Measurements from ENCODE around the gene RAP1GAP2. TPM values are rescaled to one million over a fixed set of nuclear protein-coding genes. Genes with fewer than 3 reads are reported as not detected.

RAP1GAP2 gene
- polyA plus RNA-seq, 3 donors, result 1.5 to 48.4 (median 6.1) TPM

GRCh38 chr17:2925011-2925410 lies 128.8 kb downstream of the RAP1GAP2 start:
- Mint-ChIP-seq H3K36me3 (peaks cover 35 to 75% of the 10 kb centered on the region in 2 donors), H3K27ac (peak overlapping the region in 3 of 7 donors; percentile 33 to 82 (median 78)), H3K4me1 (peaks cover 31% of the 10 kb centered on the region), H3K9me3 (peaks cover 0 to 4% (median 0%) of the 10 kb centered on the region in 7 donors), H3K4me3 (peak overlapping the region in 1 of 2 donors; percentile 21), H3K27me3 (ENCODE audit: low read depth in 3 of 3) (peaks cover 0 to 1% (median 0%) of the 10 kb centered on the region in 3 donors)
- Histone ChIP-seq H3K27me3 (ENCODE audit: control insufficient read depth in 2 of 2, insufficient read depth in 2 of 2, low read length in 2 of 2) (no peaks in the 10 kb centered on the region), H3K9ac (ENCODE audit: insufficient read depth, low read length, poor library complexity, severe bottlenecking) (no peak overlapping the region), H3K4me1 (ENCODE audit: control insufficient read depth in 1 of 2, insufficient read depth in 2 of 2, low read length in 2 of 2) (no peaks in the 10 kb centered on the region), H3K79me2 (ENCODE audit: insufficient read depth, low read length) (peaks cover 39% of the 10 kb centered on the region), H2AFZ (ENCODE audit: insufficient read depth, low read depth, low read length, poor library complexity, severe bottlenecking) (no peak overlapping the region), H3K4me2 (replicated peaks; ENCODE audit: extremely low read depth, low read length, poor library complexity, severe bottlenecking) (no peak overlapping the region), H3K27ac (ENCODE audit: low read depth in 1 of 2, low read length in 2 of 2) (peak overlapping the region in 1 of 2 donors; percentile 44), H3K36me3 (replicated peaks in 1 of 2; ENCODE audit: control insufficient read depth in 1 of 2, insufficient read depth in 2 of 2, low read length in 2 of 2) (peaks cover 16 to 62% of the 10 kb centered on the region in 2 donors), H4K20me1 (ENCODE audit: insufficient read depth, low read length) (peaks cover 100% of the 10 kb centered on the region), H3K9me3 (replicated peaks in 1 of 2; ENCODE audit: control insufficient read depth in 1 of 2, insufficient read depth in 1 of 2, low read length in 2 of 2) (no peaks in the 10 kb centered on the region), H3K4me3 (replicated peaks in 1 of 3; ENCODE audit: low read depth in 2 of 3, low read length in 3 of 3) (no peak overlapping the region)
- no peak for TF ChIP-seq CTCF (IDR thresholded peaks at IDR 0.05)
- WGBS (ENCODE audit: insufficient coverage), result 63% methylated on average over 3 of the region's 8 CpGs
- intact Hi-C loops (cut with micrococcal nuclease), result loop anchor here (5.0 to 10.0 kb wide), 2 partner anchors 98 to 140 kb away; no protein-coding TSS in a partner anchor
- DNase-seq, result no peak

GRCh38 chr17:2926019-2926650 lies 129.9 kb downstream of the RAP1GAP2 start:
- Histone ChIP-seq H3K27me3 (ENCODE audit: control insufficient read depth in 2 of 2, insufficient read depth in 2 of 2, low read length in 2 of 2) (no peaks in the 10 kb centered on the region), H2AFZ (ENCODE audit: insufficient read depth, low read depth, low read length, poor library complexity, severe bottlenecking) (no peak overlapping the region), H3K27ac (ENCODE audit: low read depth in 1 of 2, low read length in 2 of 2) (no peak overlapping the region), H3K9ac (ENCODE audit: insufficient read depth, low read length, poor library complexity, severe bottlenecking) (no peak overlapping the region), H3K36me3 (replicated peaks in 1 of 2; ENCODE audit: control insufficient read depth in 1 of 2, insufficient read depth in 2 of 2, low read length in 2 of 2) (peaks cover 10 to 57% of the 10 kb centered on the region in 2 donors), H3K9me3 (replicated peaks in 1 of 2; ENCODE audit: control insufficient read depth in 1 of 2, insufficient read depth in 1 of 2, low read length in 2 of 2) (no peaks in the 10 kb centered on the region), H3K4me3 (replicated peaks in 1 of 3; ENCODE audit: low read depth in 2 of 3, low read length in 3 of 3) (no peak overlapping the region), H3K79me2 (ENCODE audit: insufficient read depth, low read length) (peaks cover 28% of the 10 kb centered on the region), H4K20me1 (ENCODE audit: insufficient read depth, low read length) (peaks cover 100% of the 10 kb centered on the region), H3K4me1 (ENCODE audit: control insufficient read depth in 1 of 2, insufficient read depth in 2 of 2, low read length in 2 of 2) (peaks cover 0 to 4% of the 10 kb centered on the region in 2 donors), H3K4me2 (replicated peaks; ENCODE audit: extremely low read depth, low read length, poor library complexity, severe bottlenecking) (no peak overlapping the region)
- peaks cover 0 to 4% (median 0%) of the 10 kb centered on the region in 7 donors for H3K9me3 Mint-ChIP-seq
- DNase-seq, result no peak
- H3K27me3 Mint-ChIP-seq (ENCODE audit: low read depth in 3 of 3), result peaks cover 0 to 1% (median 0%) of the 10 kb centered on the region in 3 donors
- peaks cover 38% of the 10 kb centered on the region for H3K4me1 Mint-ChIP-seq
- intact Hi-C loops (cut with micrococcal nuclease), result loop anchor here (5.0 to 10.0 kb wide), 2 partner anchors 99 to 141 kb away; no protein-coding TSS in a partner anchor
- 18% methylated on average over 4 of the region's 14 CpGs for WGBS (ENCODE audit: insufficient coverage)
- H3K36me3 Mint-ChIP-seq, result peaks cover 37 to 75% of the 10 kb centered on the region in 2 donors
- no peak for TF ChIP-seq CTCF (IDR thresholded peaks at IDR 0.05)
- no peak overlapping the region for H3K4me3 Mint-ChIP-seq
- H3K27ac Mint-ChIP-seq, result peak overlapping the region in 6 of 7 donors; percentile 11 to 73 (median 36)

Measured in CD14-positive monocyte (primary cell).